Measurements from ENCODE around the gene TMEFF1. TPM values are rescaled to one million over a fixed set of nuclear protein-coding genes. Genes with fewer than 3 reads are reported as not detected.
"Not testable (repeated sequence)": the region's sequence is repeated elsewhere in the genome, so short reads cannot be mapped to it uniquely, and the experiment has no call there.

TMEFF1 gene
- total RNA-seq, 3 donors from 2014 or later: 0.38 to 0.98 TPM; not detected in 1

GRCh38 chr9:100437860-100438805 lies 34.8 kb upstream of the TMEFF1 start:
- H3K9me3 ChIP-seq: no peaks in the 10 kb centered on the region
- intact Hi-C loops (cut with DNase I, micrococcal nuclease): no loop called here
- no peaks in the 10 kb centered on the region for H3K4me1 ChIP-seq (ENCODE audit: low read depth)
- no peaks in the 10 kb centered on the region for H3K36me3 ChIP-seq (ENCODE audit: low read depth)
- peak; percentile 78 for ATAC-seq
- H3K4me3 ChIP-seq: no peak overlapping the region
- peak in 2 of 3 donors; percentile 34 to 86 for DNase-seq
- peak; percentile 98 for TF ChIP-seq CTCF (IDR thresholded peaks at IDR 0.05)

GRCh38 chr9:100440071-100440470 lies 32.9 kb upstream of the TMEFF1 start:
- ATAC-seq: no peak

GRCh38 chr9:100440487-100440886 lies 32.5 kb upstream of the TMEFF1 start:
- H3K36me3 ChIP-seq (ENCODE audit: low read depth); ATAC-seq; H3K4me1 ChIP-seq (ENCODE audit: low read depth); H3K4me3 ChIP-seq; H3K9me3 ChIP-seq; DNase-seq: not testable (repeated sequence)
- intact Hi-C loops (cut with DNase I, micrococcal nuclease): loop anchor here in 1 of 2 donors (10.0 kb wide), 1 partner anchor 154 kb away; no protein-coding TSS in a partner anchor

More at GRCh38 chr9:100440071-100440470, 32.9 kb upstream of the TMEFF1 start:
- Histone ChIP-seq H3K36me3 (ENCODE audit: low read depth) (no peaks in the 10 kb centered on the region), H3K9me3 (no peaks in the 10 kb centered on the region), H3K4me1 (ENCODE audit: low read depth) (no peaks in the 10 kb centered on the region), H3K4me3 (no peak overlapping the region)
- no peak for DNase-seq
- no peak for TF ChIP-seq CTCF (IDR thresholded peaks at IDR 0.05)
- intact Hi-C loops (cut with DNase I, micrococcal nuclease): loop anchor here in 1 of 2 donors (10.0 kb wide), 1 partner anchor 155 kb away; no protein-coding TSS in a partner anchor

GRCh38 chr9:100441911-100442361 lies 31.0 kb upstream of the TMEFF1 start:
- intact Hi-C loops (cut with DNase I, micrococcal nuclease): loop anchor here in 1 of 2 donors (10.0 kb wide), 1 partner anchor 153 kb away; no protein-coding TSS in a partner anchor
- ATAC-seq: no peak
- Histone ChIP-seq H3K9me3 (no peaks in the 10 kb centered on the region), H3K36me3 (ENCODE audit: low read depth) (no peaks in the 10 kb centered on the region), H3K4me1 (ENCODE audit: low read depth) (peaks cover 5% of the 10 kb centered on the region), H3K4me3 (no peak overlapping the region)
- DNase-seq: no peak
- TF ChIP-seq CTCF (IDR thresholded peaks at IDR 0.05): no peak

GRCh38 chr9:100443781-100444768 lies 28.9 kb upstream of the TMEFF1 start:
- Histone ChIP-seq H3K36me3 (ENCODE audit: low read depth) (no peaks in the 10 kb centered on the region), H3K4me1 (ENCODE audit: low read depth) (peaks cover 5% of the 10 kb centered on the region), H3K4me3 (no peak overlapping the region), H3K9me3 (no peaks in the 10 kb centered on the region)
- DNase-seq (no peak), ATAC-seq (no peak)
- TF ChIP-seq CTCF (IDR thresholded peaks at IDR 0.05): no peak
- intact Hi-C loops (cut with DNase I, micrococcal nuclease): loop anchor here in 1 of 2 donors (10.0 kb wide), 1 partner anchor 151 kb away; no protein-coding TSS in a partner anchor
